HG03469 (cell line): Measurements from ENCODE around the gene RNF151.
"Not testable (repeated sequence)": the region's sequence is repeated elsewhere in the genome, so short reads cannot be mapped to it uniquely, and the experiment has no call there.

ENCODE experiments used
- ATAC-seq: cut with Tn5 transposase; IDR thresholded peaks from one replicate; pipeline ENCODE4 v1.9.1; 2021; ENCODE audit warnings: mild to moderate bottlenecking, moderate library complexity, moderate number of reproducible peaks; ENCODE audit not compliant: unreplicated experiment

Gene RNF151

DNA sequence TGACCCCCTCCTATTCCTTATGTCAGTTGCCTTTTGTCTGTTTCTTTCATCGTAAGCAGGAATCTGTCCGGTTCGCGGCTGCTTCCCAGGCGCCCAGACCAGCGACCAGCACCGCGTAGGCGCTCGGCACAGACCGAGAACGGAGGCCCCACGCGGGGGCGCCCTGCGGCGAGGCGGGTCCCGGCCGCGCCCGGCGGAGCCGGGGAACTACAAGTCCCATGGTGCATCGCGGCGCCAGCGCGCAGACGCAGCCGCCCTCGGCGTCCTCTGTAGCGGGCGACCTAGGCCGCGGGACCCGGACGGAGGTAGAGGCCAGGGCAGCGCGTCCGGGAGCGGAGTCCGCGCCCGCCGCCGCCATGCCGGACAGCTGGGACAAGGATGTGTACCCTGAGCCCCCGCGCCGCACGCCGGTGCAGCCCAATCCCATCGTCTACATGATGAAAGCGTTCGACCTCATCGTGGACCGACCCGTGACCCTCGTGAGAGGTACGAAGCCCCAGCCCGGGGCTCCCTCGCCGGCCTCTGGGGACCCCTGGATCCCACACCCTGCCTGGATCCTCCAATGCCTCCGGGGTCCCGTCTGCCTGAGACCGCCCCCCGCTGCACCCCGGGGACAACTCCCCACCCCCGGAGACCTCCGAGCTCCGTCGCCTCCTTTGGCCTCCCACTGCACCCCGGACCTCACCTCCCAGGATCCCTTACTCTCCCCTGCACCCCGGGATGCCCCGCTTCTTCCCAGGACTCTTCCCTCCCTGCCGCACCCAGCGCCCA, 7.2 kb upstream of the RNF151 start, which contains the start of gene NDUFB10:
Gene NDUFB10 (plus strand): TSS at position 270 of the 771 bp plus-strand sequence. CDS start 87 bp downstream, at position 357.
- ATAC-seq = peak; percentile 46

GRCh38 chr16:1960665-1961630, 5.7 kb upstream of the RNF151 start:
- no peak for ATAC-seq

- no peak for ATAC-seq
Measured at GRCh38 chr16:1961651-1962067, 5.0 kb upstream of the RNF151 start.

GRCh38 chr16:1962161-1963153, 4.2 kb upstream of the RNF151 start:
- not testable (repeated sequence) for ATAC-seq

GRCh38 chr16:1963806-1964505, 2.7 kb upstream of the RNF151 start:
- ATAC-seq = no peak

- ATAC-seq = peak; percentile 68
Measured at GRCh38 chr16:1964506-1965395, 1.9 kb upstream of the RNF151 start, which contains the start of gene RPS2. Gene RPS2 (minus strand): TSS chr16:1964826. CDS start chr16:1964625, 201 bp downstream.

- no peak for ATAC-seq
Measured at GRCh38 chr16:1965396-1966001, 1.2 kb upstream of the RNF151 start.

DNA sequence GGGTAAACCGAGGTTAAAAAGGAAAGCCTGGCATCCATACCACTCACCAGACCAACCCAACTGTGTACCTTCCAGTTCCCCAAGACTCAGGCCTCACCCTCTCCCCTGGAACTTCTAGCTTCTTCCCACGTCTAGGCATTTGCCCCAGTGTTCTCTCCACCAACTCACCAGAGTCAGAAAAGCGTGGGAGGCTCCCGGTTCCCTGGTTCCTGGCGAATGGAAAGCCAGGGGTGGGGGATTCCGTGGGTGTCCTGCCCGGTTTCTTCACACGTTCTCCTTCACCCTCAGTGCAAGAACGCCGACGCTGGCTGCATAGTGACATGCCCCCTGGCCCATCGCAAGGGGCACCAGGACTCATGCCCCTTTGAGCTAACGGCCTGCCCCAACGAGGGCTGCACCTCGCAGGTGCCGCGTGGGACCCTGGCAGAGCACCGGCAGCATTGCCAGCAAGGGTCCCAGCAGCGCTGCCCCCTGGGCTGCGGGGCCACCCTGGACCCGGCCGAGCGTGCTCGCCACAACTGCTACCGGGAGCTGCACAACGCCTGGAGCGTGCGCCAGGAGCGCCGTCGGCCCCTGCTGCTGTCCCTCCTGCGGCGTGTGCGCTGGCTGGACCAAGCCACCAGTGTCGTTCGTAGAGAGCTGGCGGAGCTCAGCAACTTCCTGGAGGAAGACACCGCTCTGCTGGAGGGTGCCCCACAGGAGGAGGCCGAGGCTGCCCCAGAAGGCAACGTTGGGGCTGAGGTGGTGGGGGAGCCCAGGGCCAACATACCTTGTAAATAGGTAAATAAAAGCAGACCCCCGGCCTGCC, 1.7 kb downstream of the RNF151 start:
- ATAC-seq = no peak

- peak; percentile 66 for ATAC-seq
Measured at GRCh38 chr16:1971796-1972489, 5.3 kb downstream of the RNF151 start, which contains the start of gene TBL3. Gene TBL3 (plus strand): TSS chr16:1972053. CDS start chr16:1972165, 112 bp downstream.

DNA sequence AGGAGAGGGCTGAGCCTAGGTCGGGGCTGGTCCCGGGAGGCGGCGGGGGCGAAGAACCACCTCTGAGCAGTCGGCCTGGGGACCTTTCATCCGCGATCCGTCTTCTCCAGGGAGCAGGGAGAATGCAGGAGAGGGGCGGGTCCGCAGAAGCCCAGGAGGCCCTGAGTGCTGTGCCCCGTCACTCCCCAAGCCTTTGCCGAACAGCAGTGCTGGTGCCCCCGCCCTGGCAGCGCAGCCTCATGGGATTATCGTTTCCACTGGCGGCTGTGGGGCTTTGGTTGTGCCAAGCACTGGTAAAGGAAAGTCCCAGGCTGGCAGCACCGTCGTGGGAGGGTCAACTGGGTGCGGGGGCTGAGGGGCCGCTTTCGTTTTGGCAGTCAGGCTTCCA, 5.8 kb downstream of the RNF151 start:
- ATAC-seq = no peak

DNA sequence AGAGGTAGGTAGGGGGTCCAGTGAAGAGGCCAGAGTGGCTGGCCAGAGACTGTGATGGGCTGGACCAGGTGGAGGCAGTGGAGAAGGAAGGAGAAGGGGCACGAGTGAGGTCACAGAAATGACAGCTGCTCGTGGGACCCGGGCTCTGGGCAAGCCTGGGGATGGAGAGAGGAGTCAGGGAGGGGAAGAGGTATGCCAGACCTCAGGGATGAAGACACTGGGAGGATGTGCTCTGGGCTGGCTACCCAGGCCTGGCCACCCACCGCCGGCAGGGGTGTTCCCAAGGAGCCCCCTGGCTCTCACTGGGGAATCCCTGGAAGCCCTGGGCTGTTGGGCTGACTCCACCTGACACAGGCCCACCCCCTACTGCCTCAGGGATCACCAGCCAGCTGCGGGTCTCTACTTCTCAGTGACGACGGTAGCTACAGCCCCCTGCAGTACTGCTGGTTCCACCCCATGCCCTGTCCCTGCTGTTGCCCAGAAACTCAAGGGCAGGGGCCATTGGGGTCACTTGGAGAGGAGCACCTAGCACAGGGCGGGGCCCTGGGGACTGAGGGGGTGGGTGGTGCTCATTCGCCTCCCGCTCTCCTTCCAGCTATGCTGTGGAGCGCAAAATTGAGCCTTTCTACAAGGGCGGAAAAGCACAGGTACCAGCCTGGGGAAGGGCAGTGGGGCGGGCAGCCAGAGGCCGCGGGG, 7.0 kb downstream of the RNF151 start:
- ATAC-seq = no peak

GRCh38 chr16:1974157-1975070, 7.8 kb downstream of the RNF151 start:
- ATAC-seq = no peak

DNA sequence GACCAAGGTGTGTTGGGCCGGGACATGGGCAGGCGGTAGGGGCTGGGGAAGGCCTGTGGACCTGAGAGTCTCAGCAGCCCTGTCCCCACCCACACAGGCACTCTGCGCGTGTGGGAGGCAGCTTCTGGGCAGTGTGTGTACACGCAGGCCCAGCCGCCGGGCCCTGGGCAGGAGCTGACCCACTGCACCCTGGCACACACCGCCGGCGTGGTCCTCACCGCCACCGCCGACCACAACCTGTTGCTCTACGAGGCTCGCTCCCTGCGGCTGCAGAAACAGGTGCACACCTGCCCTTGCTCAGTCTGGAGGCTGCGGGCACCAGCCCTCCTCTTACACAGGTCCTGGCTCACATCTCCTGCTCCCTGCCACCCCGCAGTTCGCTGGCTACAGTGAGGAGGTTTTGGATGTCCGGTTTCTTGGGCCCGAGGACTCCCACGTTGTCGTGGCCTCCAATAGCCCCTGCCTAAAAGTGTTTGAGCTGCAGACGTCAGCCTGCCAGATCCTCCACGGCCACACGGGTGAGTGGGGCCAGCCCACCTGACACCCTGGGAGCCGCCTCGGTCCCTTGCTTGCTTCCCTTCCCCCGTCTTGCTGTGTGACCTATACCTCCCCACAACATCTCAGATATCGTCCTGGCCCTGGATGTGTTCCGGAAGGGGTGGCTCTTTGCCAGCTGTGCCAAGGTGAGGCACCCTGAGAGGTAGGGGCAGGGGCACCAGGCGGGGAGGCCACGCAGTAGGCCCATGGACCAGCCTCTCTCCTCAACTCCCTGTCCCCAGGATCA, 9.0 kb downstream of the RNF151 start:
- ATAC-seq = no peak

GRCh38 chr16:1976216-1976520, 9.5 kb downstream of the RNF151 start:
- ATAC-seq = no peak
